ENCODE data around the gene MUS81. TPM values are rescaled to one million over a fixed set of nuclear protein-coding genes. Genes with fewer than 3 reads are reported as not detected.
A peak's percentile ranks its signal among the peaks of the same experiment; 100 is the strongest.

Gene MUS81
- total RNA-seq, 1 donor from 2014 or later, result 83.1 TPM

- ATAC-seq (ENCODE audit: low read depth), result no peak
Observed at GRCh38 chr11:65900899-65901180, 40.6 kb downstream of the MUS81 start.

GRCh38 chr11:65903068-65903481, 42.8 kb downstream of the MUS81 start:
- no peak for TF ChIP-seq CTCF (IDR thresholded peaks at IDR 0.05)
- DNase-seq, result no peak
- Mint-ChIP-seq H3K36me3 (ENCODE audit: low read depth) (no peaks in the 10 kb centered on the region), H3K9me3 (no peaks in the 10 kb centered on the region), H3K27ac (no peak overlapping the region), H3K4me3 (no peak overlapping the region), H3K27me3 (peaks cover 5% of the 10 kb centered on the region), H3K4me1 (peaks cover 11% of the 10 kb centered on the region)
- CTCF ChIA-PET, result no interaction called here
- intact Hi-C loops (cut with micrococcal nuclease), result no loop called here
- POLR2A ChIA-PET, result interaction anchor here (0.9 kb wide), 1 partner anchor 12 kb away, joined by 3 read pairs; the partner anchor contains the start of gene CCDC85B
- no peak for ATAC-seq (ENCODE audit: low read depth)

More at GRCh38 chr11:65900899-65901180, 40.6 kb downstream of the MUS81 start:
- CTCF ChIA-PET, result interaction anchor here (1.0 to 2.7 kb wide), 4 partner anchors 10 to 17 kb away, joined by 4 to 11 read pairs (median 8); partner anchors contain the start of genes CCDC85B and FIBP
- intact Hi-C loops (cut with micrococcal nuclease), result loop anchor here (1.0 kb wide), 2 partner anchors 11 to 18 kb away; partner anchors contain the start of genes C11orf68, CCDC85B and DRAP1
- Mint-ChIP-seq H3K27ac (no peak overlapping the region), H3K4me1 (peaks cover 13% of the 10 kb centered on the region), H3K36me3 (ENCODE audit: low read depth) (no peaks in the 10 kb centered on the region), H3K4me3 (peak overlapping the region; percentile 72), H3K27me3 (peaks cover 2% of the 10 kb centered on the region), H3K9me3 (no peaks in the 10 kb centered on the region)
- POLR2A ChIA-PET, result interaction anchor here (0.6 to 2.9 kb wide), 13 partner anchors 11 to 335 kb away, joined by 3 to 49 read pairs (median 7); partner anchors contain the start of genes BANF1, C11orf68, CCDC85B and CTSW
- no peak for DNase-seq
- no peak for TF ChIP-seq CTCF (IDR thresholded peaks at IDR 0.05)

- no peak overlapping the region for H3K4me3 Mint-ChIP-seq
Observed at GRCh38 chr11:65903715-65904114, 43.5 kb downstream of the MUS81 start.

GRCh38 chr11:65906602-65907001, 46.4 kb downstream of the MUS81 start:
- ATAC-seq (ENCODE audit: low read depth) (no peak), DNase-seq (no peak)
- CTCF ChIA-PET, result no interaction called here
- Mint-ChIP-seq H3K9me3 (no peaks in the 10 kb centered on the region), H3K27ac (no peak overlapping the region), H3K36me3 (ENCODE audit: low read depth) (no peaks in the 10 kb centered on the region), H3K4me1 (peaks cover 4% of the 10 kb centered on the region), H3K4me3 (no peak overlapping the region), H3K27me3 (peaks cover 16% of the 10 kb centered on the region)
- no peak for TF ChIP-seq CTCF (IDR thresholded peaks at IDR 0.05)
- POLR2A ChIA-PET, result interaction anchor here (0.8 to 1.4 kb wide), 2 partner anchors 11 to 13 kb away, joined by 3 to 4 read pairs; no protein-coding TSS in a partner anchor
- intact Hi-C loops (cut with micrococcal nuclease), result no loop called here

More at GRCh38 chr11:65903715-65904114, 43.5 kb downstream of the MUS81 start:
- CTCF ChIA-PET, result no interaction called here
- TF ChIP-seq CTCF (IDR thresholded peaks at IDR 0.05), result no peak
- Mint-ChIP-seq H3K9me3 (no peaks in the 10 kb centered on the region), H3K36me3 (ENCODE audit: low read depth) (no peaks in the 10 kb centered on the region), H3K27ac (no peak overlapping the region), H3K4me1 (peaks cover 11% of the 10 kb centered on the region), H3K27me3 (peaks cover 5% of the 10 kb centered on the region)
- POLR2A ChIA-PET, result interaction anchor here (0.6 kb wide), 1 partner anchor 1024 kb away, joined by 3 read pairs; no protein-coding TSS in a partner anchor
- intact Hi-C loops (cut with micrococcal nuclease), result no loop called here
- ATAC-seq (ENCODE audit: low read depth) (no peak), DNase-seq (no peak)

- H3K36me3 Mint-ChIP-seq (ENCODE audit: low read depth), result no peaks in the 10 kb centered on the region
- H3K27ac Mint-ChIP-seq, result no peak overlapping the region
- H3K9me3 Mint-ChIP-seq, result no peaks in the 10 kb centered on the region
- TF ChIP-seq CTCF (IDR thresholded peaks at IDR 0.05), result no peak
- ChIA-PET POLR2A (no interaction called here), CTCF (no interaction called here)
- no peak for ATAC-seq (ENCODE audit: low read depth)
- no peak for DNase-seq
- intact Hi-C loops (cut with micrococcal nuclease), result no loop called here
- no peak overlapping the region for H3K4me3 Mint-ChIP-seq
- peaks cover 11% of the 10 kb centered on the region for H3K4me1 Mint-ChIP-seq
- H3K27me3 Mint-ChIP-seq, result peaks cover 17% of the 10 kb centered on the region
Observed at GRCh38 chr11:65907878-65908277, 47.6 kb downstream of the MUS81 start.

All from activated B cell treated with CpG ODN at 0.5 μM for 24 hours (primary cell).